Endothelial cell (in vitro differentiated cells): Measurements from ENCODE around the gene INVS. TPM values are rescaled to one million over a fixed set of nuclear protein-coding genes. Genes with fewer than 3 reads are reported as not detected.

ENCODE experiments used
- DNase-seq: peaks from one replicate; pipeline ENCODE4 v3.0.0; 2021; ENCODE audit warnings: low spot score
- H3K27ac Mint-ChIP-seq: one replicate; pipeline ENCODE4 v1.8.0; 2021; ENCODE audit warnings: mixed read lengths, inconsistent platforms; ENCODE audit not compliant: unreplicated experiment
- H3K27me3 Mint-ChIP-seq: one replicate; pipeline ENCODE4 v1.8.0; 2021; ENCODE audit warnings: mild to moderate bottlenecking, moderate library complexity, mixed read lengths, inconsistent platforms; ENCODE audit not compliant: unreplicated experiment
- H3K36me3 Mint-ChIP-seq: one replicate; pipeline ENCODE4 v1.8.0; 2021; ENCODE audit warnings: mild to moderate bottlenecking, low read depth, mixed read lengths, inconsistent platforms; ENCODE audit not compliant: unreplicated experiment
- H3K4me1 Mint-ChIP-seq: one replicate; pipeline ENCODE4 v1.8.0; 2021; ENCODE audit warnings: mild to moderate bottlenecking, mixed read lengths, inconsistent platforms; ENCODE audit not compliant: unreplicated experiment
- H3K4me3 Mint-ChIP-seq: one replicate; pipeline ENCODE4 v1.8.0; 2021; ENCODE audit warnings: mild to moderate bottlenecking, mixed read lengths, inconsistent platforms; ENCODE audit not compliant: unreplicated experiment
- H3K9me3 Mint-ChIP-seq: one replicate; pipeline ENCODE4 v1.8.0; 2021; ENCODE audit warnings: mixed read lengths, inconsistent platforms; ENCODE audit not compliant: unreplicated experiment
- total RNA-seq: library from RNA; stranded (reverse); fragmentation: NEBNext Ultra II Directional; extraction: Animal tissue kit (Norgen Biotek cat#: 25700); gene quantifications from one replicate; pipeline ENCODE4 v1.2.1, GENCODE V29; 2021; ENCODE audit not compliant: unreplicated experiment
- TF ChIP-seq, protein P1 (sequence below): fragments of 200-600 bp; sonication (generic); IDR thresholded peaks from one replicate; pipeline ENCODE4 v1.5.0; 2021; ENCODE audit warnings: antibody characterized with exemption; ENCODE audit not compliant: unreplicated experiment

The INVS gene
- total RNA-seq, 1 donor from 2014 or later, result 21.6 TPM

- Mint-ChIP-seq H3K27me3 (no peaks in the 10 kb centered on the region), H3K36me3 (no peaks in the 10 kb centered on the region), H3K27ac (no peak overlapping the region), H3K9me3 (no peaks in the 10 kb centered on the region), H3K4me1 (no peaks in the 10 kb centered on the region), H3K4me3 (no peak overlapping the region)
- TF ChIP-seq, protein P1, sequence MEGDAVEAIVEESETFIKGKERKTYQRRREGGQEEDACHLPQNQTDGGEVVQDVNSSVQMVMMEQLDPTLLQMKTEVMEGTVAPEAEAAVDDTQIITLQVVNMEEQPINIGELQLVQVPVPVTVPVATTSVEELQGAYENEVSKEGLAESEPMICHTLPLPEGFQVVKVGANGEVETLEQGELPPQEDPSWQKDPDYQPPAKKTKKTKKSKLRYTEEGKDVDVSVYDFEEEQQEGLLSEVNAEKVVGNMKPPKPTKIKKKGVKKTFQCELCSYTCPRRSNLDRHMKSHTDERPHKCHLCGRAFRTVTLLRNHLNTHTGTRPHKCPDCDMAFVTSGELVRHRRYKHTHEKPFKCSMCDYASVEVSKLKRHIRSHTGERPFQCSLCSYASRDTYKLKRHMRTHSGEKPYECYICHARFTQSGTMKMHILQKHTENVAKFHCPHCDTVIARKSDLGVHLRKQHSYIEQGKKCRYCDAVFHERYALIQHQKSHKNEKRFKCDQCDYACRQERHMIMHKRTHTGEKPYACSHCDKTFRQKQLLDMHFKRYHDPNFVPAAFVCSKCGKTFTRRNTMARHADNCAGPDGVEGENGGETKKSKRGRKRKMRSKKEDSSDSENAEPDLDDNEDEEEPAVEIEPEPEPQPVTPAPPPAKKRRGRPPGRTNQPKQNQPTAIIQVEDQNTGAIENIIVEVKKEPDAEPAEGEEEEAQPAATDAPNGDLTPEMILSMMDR, result no peak
- no peak for DNase-seq
Observed at GRCh38 chr9:100126423-100126822, 27.4 kb downstream of the INVS start.

- Mint-ChIP-seq H3K36me3 (no peaks in the 10 kb centered on the region), H3K9me3 (no peaks in the 10 kb centered on the region), H3K27me3 (no peaks in the 10 kb centered on the region), H3K27ac (no peak overlapping the region), H3K4me3 (no peak overlapping the region), H3K4me1 (no peaks in the 10 kb centered on the region)
- no peak for DNase-seq
- TF ChIP-seq, protein P1, result no peak
Observed at GRCh38 chr9:100129772-100130171, 30.7 kb downstream of the INVS start.

GRCh38 chr9:100131216-100131615 lies 32.2 kb downstream of the INVS start:
- H3K36me3 Mint-ChIP-seq, result no peaks in the 10 kb centered on the region
- TF ChIP-seq, protein P1, result no peak
- H3K4me3 Mint-ChIP-seq, result no peak overlapping the region
- no peaks in the 10 kb centered on the region for H3K9me3 Mint-ChIP-seq
- no peak overlapping the region for H3K27ac Mint-ChIP-seq
- no peaks in the 10 kb centered on the region for H3K4me1 Mint-ChIP-seq
- no peak for DNase-seq
- no peaks in the 10 kb centered on the region for H3K27me3 Mint-ChIP-seq

DNA sequence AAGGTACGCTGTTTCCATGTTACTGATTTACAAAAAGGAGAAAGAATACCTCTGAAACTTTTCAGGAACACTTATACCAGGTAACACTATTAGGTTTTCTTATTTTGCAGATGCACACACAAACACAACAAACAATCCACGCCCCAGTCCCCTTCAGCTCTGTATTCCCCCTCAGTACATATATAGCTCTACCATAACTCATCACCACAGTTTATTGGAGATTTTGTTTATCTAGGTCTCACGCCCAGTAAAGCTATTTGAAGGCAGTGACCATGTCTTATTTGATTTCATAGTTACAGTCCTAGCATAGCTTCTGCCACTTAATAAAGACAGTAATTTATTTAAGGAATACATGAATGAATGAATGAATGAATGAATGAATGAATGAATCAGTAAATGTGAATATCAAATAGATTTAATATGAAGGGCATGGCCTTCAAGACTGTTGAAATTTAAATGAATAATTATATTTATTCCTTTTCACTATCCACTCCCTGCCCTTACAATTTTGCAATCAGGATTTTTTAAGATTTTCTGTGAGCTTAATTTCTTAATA lies 32.9 kb downstream of the INVS start:
- Mint-ChIP-seq H3K27ac (no peak overlapping the region), H3K4me3 (no peak overlapping the region), H3K4me1 (no peaks in the 10 kb centered on the region), H3K27me3 (no peaks in the 10 kb centered on the region), H3K36me3 (no peaks in the 10 kb centered on the region), H3K9me3 (no peaks in the 10 kb centered on the region)
- DNase-seq, result no peak
- TF ChIP-seq, protein P1, result no peak

DNA sequence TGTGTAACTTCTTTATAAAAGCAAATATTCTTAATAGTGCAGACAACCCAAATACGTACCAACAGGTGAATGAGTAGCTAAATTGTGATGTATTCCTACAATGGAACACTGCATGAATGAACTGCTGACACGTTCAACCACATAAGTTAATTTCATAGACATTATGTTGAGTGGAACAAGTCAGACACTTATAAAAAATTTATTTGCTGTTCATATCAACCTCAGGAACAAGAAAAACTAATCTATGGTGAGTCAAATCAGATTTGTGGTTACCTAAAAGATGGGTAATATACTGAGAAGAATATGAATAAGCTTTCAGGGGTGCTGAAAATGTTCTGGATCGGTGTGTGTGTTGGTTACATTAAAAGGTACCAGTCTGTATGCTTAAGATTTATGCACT lies 35.7 kb downstream of the INVS start:
- TF ChIP-seq, protein P1, result no peak

More for the DNA sequence above, 35.7 kb downstream of the INVS start:
- H3K4me1 Mint-ChIP-seq, result no peaks in the 10 kb centered on the region
- no peak for DNase-seq
- H3K9me3 Mint-ChIP-seq, result no peaks in the 10 kb centered on the region
- H3K27me3 Mint-ChIP-seq, result no peaks in the 10 kb centered on the region
- no peak overlapping the region for H3K4me3 Mint-ChIP-seq
- H3K27ac Mint-ChIP-seq, result no peak overlapping the region
- no peaks in the 10 kb centered on the region for H3K36me3 Mint-ChIP-seq
